Neutrophil (primary cell): ENCODE measurements around the gene VWA2.

ENCODE experiments used
- H3K27ac ChIP-seq: fragments of 200-600 bp; sonication (generic); 2 replicates; pipeline ENCODE4 v1.5.1; 2016; ENCODE audit warnings: mild to moderate bottlenecking, moderate library complexity
- H3K27me3 ChIP-seq: fragments of 200-600 bp; sonication (generic); 2 replicates; pipeline ENCODE4 v1.6.0; 2016; ENCODE audit warnings: mild to moderate bottlenecking
- H3K36me3 ChIP-seq: fragments of 200-600 bp; sonication (generic); 2 replicates; pipeline ENCODE4 v1.5.1; 2017
- H3K4me1 ChIP-seq, 2 experiments: fragments of 200-600 bp in 1 of 2; sonication (generic) in 1 of 2; 1 replicate in 1 of 2; 2 replicates in 1 of 2; pipeline versions ENCODE4 v1.5.1 to v1.6.1; 2013 to 2016; ENCODE audit warnings: low read depth in 1 of 2, low read length in 1 of 2, mild to moderate bottlenecking in 1 of 2, moderate library complexity in 1 of 2; ENCODE audit not compliant: control insufficient read depth in 1 of 2, insufficient read depth in 1 of 2
- H3K4me3 ChIP-seq, 2 experiments: fragments of 200-600 bp in 1 of 2; sonication (generic) in 1 of 2; 1 replicate in 1 of 2; 2 replicates in 1 of 2; pipeline ENCODE4 v1.5.1; 2013 to 2016; ENCODE audit warnings: low read depth in 1 of 2, low read length in 1 of 2, mild to moderate bottlenecking in 1 of 2, moderate library complexity in 1 of 2
- H3K9me3 ChIP-seq: fragments of 200-600 bp; sonication (generic); 2 replicates; pipeline ENCODE4 v1.5.1; 2016
- TF ChIP-seq, protein P1 (sequence below): fragments of 200-600 bp; sonication (generic); IDR thresholded peaks from 2 replicates; pipeline ENCODE4 v1.5.1; 2016; ENCODE audit warnings: antibody characterized with exemption

Gene VWA2

DNA sequence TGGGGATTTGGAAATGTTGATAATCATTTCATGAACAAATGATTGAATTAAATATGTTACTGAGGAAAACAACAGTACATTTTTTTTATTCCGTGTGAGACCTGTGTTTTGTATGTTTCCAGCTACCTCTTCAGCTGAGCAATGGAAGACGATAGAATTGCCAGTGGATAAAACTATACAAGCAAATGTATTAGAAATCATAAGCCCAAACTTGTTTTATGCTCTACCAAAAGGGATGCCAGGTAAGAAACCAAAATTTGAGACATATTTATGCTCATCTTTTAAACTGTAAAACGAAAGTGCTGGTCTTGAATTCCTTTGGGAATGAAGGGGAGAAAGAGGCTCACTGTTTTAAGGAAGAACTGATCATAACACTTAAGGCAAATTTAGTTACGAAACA, 17.8 kb upstream of the VWA2 start:
- no peaks in the 10 kb centered on the region for H3K36me3 ChIP-seq
- no peak overlapping the region for H3K27ac ChIP-seq
- TF ChIP-seq, protein P1, sequence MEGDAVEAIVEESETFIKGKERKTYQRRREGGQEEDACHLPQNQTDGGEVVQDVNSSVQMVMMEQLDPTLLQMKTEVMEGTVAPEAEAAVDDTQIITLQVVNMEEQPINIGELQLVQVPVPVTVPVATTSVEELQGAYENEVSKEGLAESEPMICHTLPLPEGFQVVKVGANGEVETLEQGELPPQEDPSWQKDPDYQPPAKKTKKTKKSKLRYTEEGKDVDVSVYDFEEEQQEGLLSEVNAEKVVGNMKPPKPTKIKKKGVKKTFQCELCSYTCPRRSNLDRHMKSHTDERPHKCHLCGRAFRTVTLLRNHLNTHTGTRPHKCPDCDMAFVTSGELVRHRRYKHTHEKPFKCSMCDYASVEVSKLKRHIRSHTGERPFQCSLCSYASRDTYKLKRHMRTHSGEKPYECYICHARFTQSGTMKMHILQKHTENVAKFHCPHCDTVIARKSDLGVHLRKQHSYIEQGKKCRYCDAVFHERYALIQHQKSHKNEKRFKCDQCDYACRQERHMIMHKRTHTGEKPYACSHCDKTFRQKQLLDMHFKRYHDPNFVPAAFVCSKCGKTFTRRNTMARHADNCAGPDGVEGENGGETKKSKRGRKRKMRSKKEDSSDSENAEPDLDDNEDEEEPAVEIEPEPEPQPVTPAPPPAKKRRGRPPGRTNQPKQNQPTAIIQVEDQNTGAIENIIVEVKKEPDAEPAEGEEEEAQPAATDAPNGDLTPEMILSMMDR = no peak
- peaks cover 26% of the 10 kb centered on the region for H3K27me3 ChIP-seq
- H3K9me3 ChIP-seq = no peaks in the 10 kb centered on the region
- H3K4me1 ChIP-seq = no peaks in the 10 kb centered on the region
- no peak overlapping the region for H3K4me3 ChIP-seq

DNA sequence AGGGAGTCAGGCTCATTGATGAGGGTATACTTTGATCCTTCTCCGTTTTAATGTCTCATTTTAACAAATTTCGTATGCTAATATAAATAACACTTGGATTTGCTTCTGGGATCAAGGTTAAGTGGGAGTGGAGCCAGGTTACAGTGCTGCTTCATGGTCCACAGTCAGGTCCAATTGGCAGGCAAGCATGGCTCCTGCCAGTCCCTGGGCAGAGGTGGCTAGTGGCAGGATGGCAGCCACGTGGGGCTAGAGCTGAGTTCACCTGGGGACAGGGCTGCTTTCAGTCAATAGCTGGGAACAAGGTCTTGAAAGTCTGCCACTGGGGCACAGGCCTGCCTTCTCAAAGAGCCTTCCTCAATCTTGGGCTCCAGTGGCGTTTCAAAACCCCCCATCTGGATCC, 16.0 kb upstream of the VWA2 start:
- Histone ChIP-seq H3K4me3 (no peak overlapping the region), H3K27ac (no peak overlapping the region), H3K36me3 (no peaks in the 10 kb centered on the region), H3K9me3 (no peaks in the 10 kb centered on the region), H3K4me1 (no peaks in the 10 kb centered on the region), H3K27me3 (peaks cover 23% of the 10 kb centered on the region)
- TF ChIP-seq, protein P1 = no peak

DNA sequence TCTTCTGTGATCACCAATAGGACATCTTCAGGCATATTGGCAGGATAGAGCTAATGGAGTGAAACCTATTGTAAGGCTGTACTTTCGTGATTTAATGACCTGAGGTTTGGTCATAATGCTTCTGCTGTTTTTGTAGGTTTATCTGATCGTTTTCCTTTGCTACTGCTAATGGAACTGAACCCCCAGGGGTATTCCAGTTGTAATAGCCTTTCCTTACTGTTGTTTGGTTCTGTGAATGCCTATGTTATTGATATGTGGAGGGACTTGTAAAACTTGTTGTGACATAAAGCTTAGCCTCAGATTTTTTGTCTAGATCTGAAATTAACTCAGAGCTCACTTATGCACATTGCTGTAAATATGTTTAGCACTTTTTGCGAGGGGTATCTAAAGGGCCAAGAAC, 10.9 kb upstream of the VWA2 start:
- peaks cover 19% of the 10 kb centered on the region for H3K27me3 ChIP-seq
- no peak overlapping the region for H3K27ac ChIP-seq
- TF ChIP-seq, protein P1 = no peak
- H3K9me3 ChIP-seq = no peaks in the 10 kb centered on the region
- H3K36me3 ChIP-seq = no peaks in the 10 kb centered on the region
- H3K4me1 ChIP-seq = no peaks in the 10 kb centered on the region
- no peak overlapping the region for H3K4me3 ChIP-seq

DNA sequence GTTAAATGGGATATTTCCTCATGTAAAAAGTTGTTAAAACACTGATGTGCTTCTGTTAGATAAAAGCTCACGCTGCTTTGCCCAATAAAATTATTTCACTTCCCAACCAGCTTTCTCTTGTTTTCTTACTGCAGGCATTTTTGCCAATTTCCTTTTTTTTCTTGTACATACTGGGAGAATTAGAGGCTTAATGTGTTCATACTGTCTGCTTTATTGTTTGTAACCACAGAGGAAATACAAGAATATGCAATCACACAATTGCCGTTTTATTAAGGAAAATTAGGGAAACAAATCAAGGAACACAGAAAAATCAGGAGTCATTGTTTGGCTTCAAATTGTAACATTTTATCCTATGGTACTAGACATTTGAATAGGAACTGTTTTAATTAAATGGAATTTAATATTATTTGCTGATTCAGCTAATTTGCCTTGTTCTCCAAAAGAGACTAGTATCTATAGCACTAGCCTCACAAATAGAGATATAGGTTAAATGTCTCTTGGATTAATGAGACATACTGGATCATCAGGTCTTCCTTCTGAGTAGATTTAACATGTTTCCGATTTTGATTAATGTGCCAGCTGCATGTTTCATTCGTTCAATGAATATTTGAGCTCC, 6.4 kb upstream of the VWA2 start:
- Histone ChIP-seq H3K27me3 (peaks cover 47% of the 10 kb centered on the region), H3K4me1 (no peaks in the 10 kb centered on the region), H3K36me3 (no peaks in the 10 kb centered on the region), H3K4me3 (no peak overlapping the region), H3K9me3 (no peaks in the 10 kb centered on the region), H3K27ac (no peak overlapping the region)
- TF ChIP-seq, protein P1 = no peak

DNA sequence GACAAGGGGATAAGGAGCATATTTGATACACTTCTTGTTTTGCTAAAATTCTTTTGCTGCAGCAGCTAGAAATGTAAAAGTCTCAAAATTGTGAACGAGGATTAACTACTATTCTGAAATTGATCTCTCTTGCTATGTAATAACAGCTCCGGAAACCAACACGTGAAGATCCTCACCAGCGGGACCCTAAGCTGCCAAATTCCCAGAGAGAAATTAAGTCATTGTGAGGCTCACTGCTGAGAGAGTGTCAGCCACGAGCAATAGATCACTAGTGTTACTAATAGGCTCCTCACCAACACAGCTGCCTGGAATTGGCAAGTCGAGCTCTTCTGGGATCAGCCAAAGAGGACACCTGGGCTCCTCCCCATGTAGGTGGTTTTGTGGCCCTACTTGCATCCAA, 5.6 kb upstream of the VWA2 start:
- Histone ChIP-seq H3K36me3 (no peaks in the 10 kb centered on the region), H3K4me3 (no peak overlapping the region), H3K9me3 (no peaks in the 10 kb centered on the region), H3K27ac (no peak overlapping the region), H3K27me3 (peaks cover 55% of the 10 kb centered on the region), H3K4me1 (no peaks in the 10 kb centered on the region)
- TF ChIP-seq, protein P1 = no peak
